RWPE1 (cell line): ENCODE measurements around the gene RAB3GAP2.

Source experiments
- CTCF ChIA-PET: fragments of 350-600 bp; sonication (Branson Sonifier 250); formaldehyde crosslinking; extraction: SDS; loops from one replicate; lab custom pipeline; 2021; lab: Yijun Ruan, JAX
- POLR2A ChIA-PET: fragments of 400-600 bp; formaldehyde crosslinking; extraction: SDS; loops from one replicate; lab custom pipeline; 2020; ENCODE audit warnings: antibody characterized with exemption; ENCODE audit not compliant: low non-redundant PET; lab: Yijun Ruan, JAX
- DNase-seq: peaks from one replicate; pipeline ENCODE4 v3.0.0; 2012; ENCODE audit warnings: low spot score
- H3K27ac ChIP-seq: fragments of 450-650 bp; 2 replicates; pipeline ENCODE4 v1.5.1; 2017
- CTCF ChIP-seq: fragments of 450-650 bp; conservative IDR thresholded peaks from 2 replicates; pipeline ENCODE4 v1.5.1; 2017; ENCODE audit warnings: low read depth, mild to moderate bottlenecking

Gene RAB3GAP2

DNA sequence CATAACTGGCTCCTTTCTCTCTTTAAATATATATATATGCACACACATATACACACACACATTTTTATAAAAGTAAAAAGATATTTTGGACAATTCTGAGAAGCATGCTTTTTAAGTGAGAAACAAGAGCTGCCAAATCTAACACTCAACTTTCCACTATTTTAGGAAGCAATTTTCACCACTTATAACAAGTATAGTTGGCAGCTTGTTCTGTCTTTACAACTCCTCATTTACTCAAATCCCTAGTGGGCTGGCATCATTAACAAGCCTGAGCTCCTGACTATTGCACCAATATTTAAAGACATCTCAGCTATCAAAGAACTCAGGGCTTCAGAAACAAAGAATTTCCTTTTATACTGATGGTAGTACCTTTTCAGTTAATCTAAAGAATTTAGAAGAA is 76.6 kb downstream of the RAB3GAP2 start:
- DNase-seq = no peak
- POLR2A ChIA-PET = no interaction called here
- CTCF ChIA-PET = interaction anchor here (1.0 to 1.4 kb wide), 2 partner anchors 8 to 580 kb away, joined by 3 to 4 read pairs; no protein-coding TSS in a partner anchor
- no peak overlapping the region for H3K27ac ChIP-seq
- TF ChIP-seq CTCF = no peak

GRCh38 chr1:220189750-220190347 is 82.4 kb downstream of the RAB3GAP2 start:
- H3K27ac ChIP-seq = no peak overlapping the region
- POLR2A ChIA-PET = no interaction called here
- CTCF ChIA-PET = interaction anchor here (0.5 to 2.4 kb wide), 13 partner anchors 8 to 614 kb away, joined by 3 to 10 read pairs (median 5); no protein-coding TSS in a partner anchor
- DNase-seq = peak; percentile 53
- TF ChIP-seq CTCF = peak; percentile 59

GRCh38 chr1:220188538-220188937 is 83.7 kb downstream of the RAB3GAP2 start:
- DNase-seq = no peak
- no peak for TF ChIP-seq CTCF
- CTCF ChIA-PET = interaction anchor here (0.7 to 2.2 kb wide), 7 partner anchors 16 to 588 kb away, joined by 3 to 8 read pairs (median 3); no protein-coding TSS in a partner anchor
- POLR2A ChIA-PET = interaction anchor here (0.7 kb wide), 1 partner anchor 10 kb away, joined by 4 read pairs; no protein-coding TSS in a partner anchor
- no peak overlapping the region for H3K27ac ChIP-seq

- ChIA-PET CTCF (interaction anchor here (0.5 to 2.2 kb wide), 5 partner anchors 9 to 590 kb away, joined by 3 to 8 read pairs (median 4); no protein-coding TSS in a partner anchor), POLR2A (no interaction called here)
- TF ChIP-seq CTCF = no peak
- no peak for DNase-seq
- no peak overlapping the region for H3K27ac ChIP-seq
These were observed 85.5 kb downstream of the RAB3GAP2 start for GRCh38 chr1:220186752-220187151.

GRCh38 chr1:220184506-220184905 is 87.7 kb downstream of the RAB3GAP2 start:
- CTCF ChIA-PET = no interaction called here
- POLR2A ChIA-PET = no interaction called here
- no peak overlapping the region for H3K27ac ChIP-seq
- no peak for DNase-seq
- TF ChIP-seq CTCF = no peak

DNA sequence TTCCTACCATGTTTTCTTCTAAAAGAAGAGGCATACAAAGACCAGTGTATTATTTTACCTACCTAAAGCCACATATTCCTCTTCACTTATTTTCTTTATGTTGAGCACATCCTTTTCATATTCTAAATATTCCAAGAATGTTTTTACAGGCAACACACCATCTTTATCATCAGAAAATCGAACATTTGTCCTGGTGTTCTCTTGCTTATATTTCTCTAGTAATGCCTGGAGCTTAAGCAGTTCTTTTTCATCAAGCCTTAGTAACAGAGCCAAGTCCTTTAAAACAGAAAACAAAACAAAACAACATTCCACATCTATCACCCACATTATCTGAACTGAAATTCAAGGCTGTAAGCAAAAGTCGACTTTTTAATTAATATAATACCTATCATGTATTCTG is 89.6 kb downstream of the RAB3GAP2 start:
- POLR2A ChIA-PET = no interaction called here
- DNase-seq = no peak
- CTCF ChIA-PET = interaction anchor here (0.7 kb wide), 1 partner anchor 91 kb away, joined by 5 read pairs; no protein-coding TSS in a partner anchor
- TF ChIP-seq CTCF = no peak
- no peak overlapping the region for H3K27ac ChIP-seq
